ENCODE data around the gene E2F2. TPM values are rescaled to one million over a fixed set of nuclear protein-coding genes. Genes with fewer than 3 reads are reported as not detected.

Gene E2F2
- total and polyA plus RNA-seq, 7 experiments from 2014 or later, result 0.14 to 65.7 (median 2.5) TPM; not detected in 3

DNA sequence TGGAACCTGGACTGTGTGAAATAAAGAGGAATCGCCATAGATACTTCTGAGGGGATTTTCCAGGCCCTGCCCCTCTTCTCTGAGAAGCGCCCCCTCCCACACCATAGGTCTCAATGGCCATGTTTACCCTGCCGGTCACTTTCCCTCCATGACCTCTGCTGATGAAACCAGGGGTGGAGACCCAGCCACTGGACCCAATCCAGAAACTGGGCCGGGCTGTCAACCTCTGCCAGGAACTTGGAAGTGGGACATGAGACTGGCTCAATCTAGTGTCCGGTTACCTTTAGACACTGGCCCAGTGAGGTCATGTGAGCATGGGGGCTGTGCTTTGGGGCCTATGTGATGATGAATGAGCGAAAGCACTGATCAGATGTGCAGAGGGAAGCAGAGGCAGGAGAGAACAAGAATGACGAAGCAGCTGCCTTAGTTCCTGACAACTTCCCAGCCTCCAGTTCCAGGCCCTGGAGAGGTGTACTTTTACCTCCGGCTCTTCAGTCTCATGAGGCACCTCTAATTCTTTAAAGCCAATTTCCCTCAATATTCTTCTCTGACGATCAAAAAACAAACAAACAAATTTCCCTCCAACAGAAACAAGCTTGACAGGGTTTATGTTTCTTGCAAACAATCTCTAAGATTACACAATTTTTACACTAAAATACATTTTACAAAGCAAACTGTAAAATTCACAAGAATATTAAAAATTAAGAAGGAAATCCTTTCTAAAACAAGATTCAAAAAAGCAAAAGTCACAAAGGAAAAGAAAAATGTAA is 52.0 kb downstream of the E2F2 start:
- no peak overlapping the region for H3K27ac ChIP-seq (ENCODE audit: low read depth, low read length)
- H3K27me3 ChIP-seq (ENCODE audit: control insufficient read depth in 2 of 2, insufficient read depth in 2 of 2, low read length in 2 of 2), result no peaks in the 10 kb centered on the region
- H3K4me1 ChIP-seq (ENCODE audit: control insufficient read depth in 2 of 2, insufficient read depth in 2 of 2, low read length in 2 of 2), result peaks cover 8% of the 10 kb centered on the region in 2 donors
- H3K4me3 Mint-ChIP-seq, result no peak overlapping the region
- H3K27ac Mint-ChIP-seq, result no peak overlapping the region
- ATAC-seq (no peak), DNase-seq (no peak)
- H3K9me3 ChIP-seq (ENCODE audit: control insufficient read depth in 2 of 3, low read length in 3 of 3), result no peaks in the 10 kb centered on the region
- ChIA-PET POLR2A (no interaction called here), CTCF (no interaction called here)
- H3K36me3 Mint-ChIP-seq, result no peaks in the 10 kb centered on the region
- H3K36me3 ChIP-seq (ENCODE audit: control insufficient read depth in 2 of 3, insufficient read depth in 3 of 3, low read length in 3 of 3), result no peaks in the 10 kb centered on the region
- no peak overlapping the region for H3K4me3 ChIP-seq (ENCODE audit: low read length)
- H3K9me3 Mint-ChIP-seq, result no peaks in the 10 kb centered on the region
- peaks cover 0 to 50% (median 18%) of the 10 kb centered on the region in 5 donors for H3K27me3 Mint-ChIP-seq
- intact Hi-C loops (cut with micrococcal nuclease), result no loop called here
- peaks cover 7 to 19% (median 8%) of the 10 kb centered on the region in 7 donors for H3K4me1 Mint-ChIP-seq

- Mint-ChIP-seq H3K27ac (no peak overlapping the region), H3K4me3 (no peak overlapping the region), H3K4me1 (peaks cover 0 to 13% (median 0%) of the 10 kb centered on the region in 7 donors), H3K27me3 (peaks cover 0 to 39% (median 12%) of the 10 kb centered on the region in 5 donors), H3K36me3 (no peaks in the 10 kb centered on the region), H3K9me3 (no peaks in the 10 kb centered on the region)
- no peaks in the 10 kb centered on the region for H3K36me3 ChIP-seq (ENCODE audit: control insufficient read depth in 2 of 3, insufficient read depth in 3 of 3, low read length in 3 of 3)
- POLR2A ChIA-PET, result no interaction called here
- intact Hi-C loops (cut with micrococcal nuclease), result no loop called here
- H3K4me1 ChIP-seq (ENCODE audit: control insufficient read depth in 2 of 2, insufficient read depth in 2 of 2, low read length in 2 of 2), result no peaks in the 10 kb centered on the region
- no peak for DNase-seq
- no peak overlapping the region for H3K4me3 ChIP-seq (ENCODE audit: low read length)
- CTCF ChIA-PET, result no interaction called here
- no peaks in the 10 kb centered on the region for H3K9me3 ChIP-seq (ENCODE audit: control insufficient read depth in 2 of 3, low read length in 3 of 3)
- no peak for ATAC-seq
- H3K27ac ChIP-seq (ENCODE audit: low read depth, low read length), result no peak overlapping the region
- no peaks in the 10 kb centered on the region for H3K27me3 ChIP-seq (ENCODE audit: control insufficient read depth in 2 of 2, insufficient read depth in 2 of 2, low read length in 2 of 2)
These were observed 53.5 kb downstream of the E2F2 start for GRCh38 chr1:23477359-23478144.

- H3K4me3 Mint-ChIP-seq, result no peak overlapping the region
- H3K9me3 Mint-ChIP-seq, result no peaks in the 10 kb centered on the region
- ChIA-PET POLR2A (no interaction called here), CTCF (no interaction called here)
- Histone ChIP-seq H3K27ac (ENCODE audit: low read depth, low read length) (no peak overlapping the region), H3K4me3 (ENCODE audit: low read length) (no peak overlapping the region), H3K4me1 (ENCODE audit: control insufficient read depth in 2 of 2, insufficient read depth in 2 of 2, low read length in 2 of 2) (no peaks in the 10 kb centered on the region), H3K9me3 (ENCODE audit: control insufficient read depth in 2 of 3, low read length in 3 of 3) (no peaks in the 10 kb centered on the region), H3K27me3 (ENCODE audit: control insufficient read depth in 2 of 2, insufficient read depth in 2 of 2, low read length in 2 of 2) (no peaks in the 10 kb centered on the region), H3K36me3 (ENCODE audit: control insufficient read depth in 2 of 3, insufficient read depth in 3 of 3, low read length in 3 of 3) (no peaks in the 10 kb centered on the region)
- ATAC-seq (no peak), DNase-seq (no peak)
- H3K4me1 Mint-ChIP-seq, result peaks cover 0 to 8% (median 0%) of the 10 kb centered on the region in 7 donors
- peaks cover 0 to 21% (median 5%) of the 10 kb centered on the region in 5 donors for H3K27me3 Mint-ChIP-seq
- H3K36me3 Mint-ChIP-seq, result no peaks in the 10 kb centered on the region
- intact Hi-C loops (cut with micrococcal nuclease), result no loop called here
- no peak overlapping the region for H3K27ac Mint-ChIP-seq
These were observed 55.4 kb downstream of the E2F2 start for GRCh38 chr1:23475641-23476040.

- no peak overlapping the region for H3K4me3 ChIP-seq (ENCODE audit: low read length)
- H3K9me3 ChIP-seq (ENCODE audit: control insufficient read depth in 2 of 3, low read length in 3 of 3), result no peaks in the 10 kb centered on the region
- Mint-ChIP-seq H3K4me3 (no peak overlapping the region), H3K36me3 (no peaks in the 10 kb centered on the region), H3K27me3 (peaks cover 0 to 16% (median 5%) of the 10 kb centered on the region in 5 donors), H3K4me1 (peaks cover 0 to 6% (median 0%) of the 10 kb centered on the region in 7 donors), H3K27ac (no peak overlapping the region), H3K9me3 (no peaks in the 10 kb centered on the region)
- H3K27ac ChIP-seq (ENCODE audit: low read depth, low read length), result no peak overlapping the region
- H3K27me3 ChIP-seq (ENCODE audit: control insufficient read depth in 2 of 2, insufficient read depth in 2 of 2, low read length in 2 of 2), result no peaks in the 10 kb centered on the region
- ATAC-seq (no peak), DNase-seq (no peak)
- ChIA-PET CTCF (interaction anchor here (0.6 kb wide), 1 partner anchor 67 kb away, joined by 5 read pairs; no protein-coding TSS in a partner anchor), POLR2A (no interaction called here)
- intact Hi-C loops (cut with micrococcal nuclease), result no loop called here
- H3K36me3 ChIP-seq (ENCODE audit: control insufficient read depth in 2 of 3, insufficient read depth in 3 of 3, low read length in 3 of 3), result no peaks in the 10 kb centered on the region
- H3K4me1 ChIP-seq (ENCODE audit: control insufficient read depth in 2 of 2, insufficient read depth in 2 of 2, low read length in 2 of 2), result no peaks in the 10 kb centered on the region
These were observed 55.9 kb downstream of the E2F2 start for GRCh38 chr1:23475134-23475628.

GRCh38 chr1:23473037-23473800 is 57.8 kb downstream of the E2F2 start:
- no peaks in the 10 kb centered on the region for H3K36me3 Mint-ChIP-seq
- H3K4me1 ChIP-seq (ENCODE audit: control insufficient read depth in 2 of 2, insufficient read depth in 2 of 2, low read length in 2 of 2), result no peaks in the 10 kb centered on the region
- H3K4me3 ChIP-seq (ENCODE audit: low read length), result no peak overlapping the region
- no peaks in the 10 kb centered on the region for H3K36me3 ChIP-seq (ENCODE audit: control insufficient read depth in 2 of 3, insufficient read depth in 3 of 3, low read length in 3 of 3)
- H3K27me3 Mint-ChIP-seq, result peaks cover 0 to 7% (median 5%) of the 10 kb centered on the region in 5 donors
- ATAC-seq (no peak), DNase-seq (no peak)
- H3K4me1 Mint-ChIP-seq, result peaks cover 0 to 6% (median 0%) of the 10 kb centered on the region in 7 donors
- no peaks in the 10 kb centered on the region for H3K27me3 ChIP-seq (ENCODE audit: control insufficient read depth in 2 of 2, insufficient read depth in 2 of 2, low read length in 2 of 2)
- H3K27ac Mint-ChIP-seq, result no peak overlapping the region
- ChIA-PET POLR2A (no interaction called here), CTCF (no interaction called here)
- H3K9me3 ChIP-seq (ENCODE audit: control insufficient read depth in 2 of 3, low read length in 3 of 3), result no peaks in the 10 kb centered on the region
- H3K9me3 Mint-ChIP-seq, result no peaks in the 10 kb centered on the region
- H3K4me3 Mint-ChIP-seq, result no peak overlapping the region
- intact Hi-C loops (cut with micrococcal nuclease), result no loop called here
- no peak overlapping the region for H3K27ac ChIP-seq (ENCODE audit: low read depth, low read length)

- Histone ChIP-seq H3K27me3 (ENCODE audit: control insufficient read depth in 2 of 2, insufficient read depth in 2 of 2, low read length in 2 of 2) (no peaks in the 10 kb centered on the region), H3K4me3 (ENCODE audit: low read length) (no peak overlapping the region), H3K36me3 (ENCODE audit: control insufficient read depth in 2 of 3, insufficient read depth in 3 of 3, low read length in 3 of 3) (no peaks in the 10 kb centered on the region), H3K27ac (ENCODE audit: low read depth, low read length) (no peak overlapping the region), H3K9me3 (ENCODE audit: control insufficient read depth in 2 of 3, low read length in 3 of 3) (no peaks in the 10 kb centered on the region), H3K4me1 (ENCODE audit: control insufficient read depth in 2 of 2, insufficient read depth in 2 of 2, low read length in 2 of 2) (no peaks in the 10 kb centered on the region)
- Mint-ChIP-seq H3K9me3 (no peaks in the 10 kb centered on the region), H3K27ac (no peak overlapping the region), H3K27me3 (peaks cover 0 to 7% (median 5%) of the 10 kb centered on the region in 5 donors), H3K36me3 (no peaks in the 10 kb centered on the region), H3K4me1 (peaks cover 0 to 6% (median 0%) of the 10 kb centered on the region in 7 donors), H3K4me3 (no peak overlapping the region)
- POLR2A ChIA-PET, result no interaction called here
- CTCF ChIA-PET, result no interaction called here
- intact Hi-C loops (cut with micrococcal nuclease), result no loop called here
- no peak for ATAC-seq
- no peak for DNase-seq
These were observed 58.5 kb downstream of the E2F2 start for GRCh38 chr1:23472351-23473036.
